Loucy (cell line): ENCODE data around the gene APLP2.

ENCODE experiments used
- H2AFZ ChIP-seq: fragments of 200-600 bp; sonication (generic); 2 replicates; pipeline ENCODE4 v1.6.0; 2016; ENCODE audit warnings: antibody characterized with exemption, mild to moderate bottlenecking, low read length, moderate library complexity
- H3F3A ChIP-seq: fragments of 200-600 bp; 2 replicates; pipeline ENCODE4 v1.6.0; 2016; ENCODE audit warnings: antibody characterized with exemption, low read depth, mild to moderate bottlenecking
- H3K27me3 ChIP-seq: fragments of 200-600 bp; sonication (generic); 2 replicates; pipeline ENCODE4 v1.6.1; 2014; ENCODE audit warnings: low read length, mild to moderate bottlenecking; ENCODE audit not compliant: insufficient read depth, poor library complexity, severe bottlenecking
- H3K36me3 ChIP-seq: fragments of 200-600 bp; sonication (generic); 2 replicates; pipeline ENCODE4 v1.6.1; 2016; ENCODE audit warnings: low read length; ENCODE audit not compliant: insufficient read depth
- H3K4me1 ChIP-seq: fragments of 200-600 bp; sonication (generic); 2 replicates; pipeline ENCODE4 v1.5.1; 2014; ENCODE audit warnings: low read length, mild to moderate bottlenecking; ENCODE audit not compliant: insufficient read depth, poor library complexity, severe bottlenecking
- H3K4me2 ChIP-seq: fragments of 200-600 bp; sonication (generic); 2 replicates; pipeline ENCODE4 v1.6.0; 2014; ENCODE audit warnings: antibody characterized with exemption, low read length, low read depth, mild to moderate bottlenecking; ENCODE audit not compliant: poor library complexity, severe bottlenecking
- H3K4me3 ChIP-seq: fragments of 200-600 bp; sonication (generic); 2 replicates; pipeline ENCODE4 v1.5.1; 2014; ENCODE audit warnings: low read length, mild to moderate bottlenecking, mixed read lengths; ENCODE audit not compliant: poor library complexity, severe bottlenecking
- H3K79me2 ChIP-seq: fragments of 200-600 bp; sonication (generic); 2 replicates; pipeline ENCODE4 v1.6.1; 2014; ENCODE audit warnings: low read length; ENCODE audit not compliant: insufficient read depth
- H3K9ac ChIP-seq: fragments of 200-600 bp; sonication (generic); 2 replicates; pipeline ENCODE4 v1.6.0; 2014; ENCODE audit warnings: mild to moderate bottlenecking, low read depth, low read length, moderate library complexity; ENCODE audit not compliant: poor library complexity, severe bottlenecking
- H3K9me2 ChIP-seq: fragments of 200-600 bp; sonication (generic); replicated peaks from 2 replicates; pipeline ENCODE4 v1.6.1; 2016; ENCODE audit warnings: low read depth, low read length, mixed read lengths
- H3K9me3 ChIP-seq: fragments of 200-600 bp; sonication (generic); 2 replicates; pipeline ENCODE4 v1.6.1; 2014; ENCODE audit warnings: mild to moderate bottlenecking, antibody characterized with exemption, low read length, low read depth; ENCODE audit not compliant: insufficient read depth
- H4K20me1 ChIP-seq: fragments of 200-600 bp; sonication (generic); 2 replicates; pipeline ENCODE4 v1.6.0; 2014; ENCODE audit warnings: antibody characterized with exemption, low read length, mild to moderate bottlenecking; ENCODE audit not compliant: insufficient read depth, poor library complexity, severe bottlenecking
- CTCF ChIP-seq: fragments of 200-600 bp; sonication (generic); conservative IDR thresholded peaks from 2 replicates; pipeline ENCODE4 v1.5.1; 2014; ENCODE audit warnings: mild to moderate bottlenecking, antibody characterized with exemption, low read length
- EZH2phosphoT487 ChIP-seq: fragments of 200-600 bp; IDR thresholded peaks from 2 replicates; pipeline ENCODE4 v1.6.1; 2018; ENCODE audit warnings: antibody characterized with exemption, mild to moderate bottlenecking, moderate library complexity, borderline replicate concordance

APLP2 gene

GRCh38 chr11:130085671-130086290 lies 16.1 kb downstream of the APLP2 start:
- no peak for TF ChIP-seq CTCF
- TF ChIP-seq EZH2phosphoT487, result no peak
- H3K36me3 ChIP-seq, result no peaks in the 10 kb centered on the region; the same call in 1 of the 2 replicates
- H3K4me2 ChIP-seq, result no peak overlapping the region
- H3K9me3 ChIP-seq, result no peaks in the 10 kb centered on the region
- H3K27me3 ChIP-seq, result no peaks in the 10 kb centered on the region
- peaks cover 25% of the 10 kb centered on the region for H4K20me1 ChIP-seq
- H3K9ac ChIP-seq, result no peak overlapping the region
- no peaks in the 10 kb centered on the region for H3F3A ChIP-seq
- no peaks in the 10 kb centered on the region for H3K9me2 ChIP-seq
- no peak overlapping the region for H3K4me3 ChIP-seq
- peaks cover 33% of the 10 kb centered on the region for H3K4me1 ChIP-seq
- no peak overlapping the region for H2AFZ ChIP-seq
- peaks cover 91% of the 10 kb centered on the region for H3K79me2 ChIP-seq

- Histone ChIP-seq H3K79me2 (peaks cover 82% of the 10 kb centered on the region), H3K9me2 (no peaks in the 10 kb centered on the region), H3K9ac (no peak overlapping the region), H3K27me3 (no peaks in the 10 kb centered on the region), H3F3A (no peaks in the 10 kb centered on the region), H3K9me3 (no peaks in the 10 kb centered on the region), H4K20me1 (peaks cover 25% of the 10 kb centered on the region), H3K36me3 (no peaks in the 10 kb centered on the region; the same call in 1 of the 2 replicates), H2AFZ (no peak overlapping the region), H3K4me2 (no peak overlapping the region), H3K4me3 (no peak overlapping the region), H3K4me1 (peaks cover 31% of the 10 kb centered on the region)
- TF ChIP-seq CTCF (no peak), EZH2phosphoT487 (no peak)
Observed at GRCh38 chr11:130086669-130087068, 17.0 kb downstream of the APLP2 start.

- no peak overlapping the region for H3K9ac ChIP-seq
Observed at GRCh38 chr11:130087294-130087926, 17.7 kb downstream of the APLP2 start.

More at GRCh38 chr11:130087294-130087926, 17.7 kb downstream of the APLP2 start:
- Histone ChIP-seq H3K79me2 (peaks cover 75% of the 10 kb centered on the region), H4K20me1 (peaks cover 25% of the 10 kb centered on the region), H2AFZ (no peak overlapping the region), H3K36me3 (no peaks in the 10 kb centered on the region; the same call in 1 of the 2 replicates), H3K27me3 (no peaks in the 10 kb centered on the region), H3K4me3 (no peak overlapping the region), H3K9me2 (no peaks in the 10 kb centered on the region), H3F3A (no peaks in the 10 kb centered on the region), H3K9me3 (no peaks in the 10 kb centered on the region), H3K4me1 (peaks cover 31% of the 10 kb centered on the region), H3K4me2 (peak overlapping the region; percentile 18)
- no peak for TF ChIP-seq EZH2phosphoT487
- TF ChIP-seq CTCF, result no peak
